ENCODE measurements around the gene HMGXB4.

The HMGXB4 gene

GRCh38 chr22:35310556-35311550, 53.6 kb downstream of the HMGXB4 start:
- DNase-seq (ENCODE audit: low read depth in 3 of 3) = no peak

- no peak for DNase-seq (ENCODE audit: low read depth in 3 of 3)
Measured at GRCh38 chr22:35311551-35311999, 54.3 kb downstream of the HMGXB4 start.

- no peak for DNase-seq (ENCODE audit: low read depth in 3 of 3)
Measured at GRCh38 chr22:35312198-35313059, 55.1 kb downstream of the HMGXB4 start.

- no peak for DNase-seq (ENCODE audit: low read depth in 3 of 3)
Measured at GRCh38 chr22:35313311-35314121, 56.2 kb downstream of the HMGXB4 start.

- no peak for DNase-seq (ENCODE audit: low read depth in 3 of 3)
Measured at GRCh38 chr22:35314161-35314942, 57.1 kb downstream of the HMGXB4 start.

GRCh38 chr22:35315141-35315854, 58.0 kb downstream of the HMGXB4 start:
- no peak for DNase-seq (ENCODE audit: low read depth in 3 of 3)

GRCh38 chr22:35315855-35316745, 58.8 kb downstream of the HMGXB4 start:
- DNase-seq (ENCODE audit: low read depth in 3 of 3) = no peak

- DNase-seq (ENCODE audit: low read depth in 3 of 3) = no peak
Measured at GRCh38 chr22:35316751-35317150, 59.5 kb downstream of the HMGXB4 start.

- no peak for DNase-seq (ENCODE audit: low read depth in 3 of 3)
Measured at GRCh38 chr22:35317680-35318290, 60.5 kb downstream of the HMGXB4 start.

- DNase-seq (ENCODE audit: low read depth in 3 of 3) = no peak
Measured at GRCh38 chr22:35318346-35319215, 61.3 kb downstream of the HMGXB4 start.

- DNase-seq (ENCODE audit: low read depth in 3 of 3) = no peak
Measured at GRCh38 chr22:35319244-35319985, 62.1 kb downstream of the HMGXB4 start.

GRCh38 chr22:35322126-35322525, 64.8 kb downstream of the HMGXB4 start:
- no peak for DNase-seq (ENCODE audit: low read depth in 3 of 3)

- no peak for DNase-seq (ENCODE audit: low read depth in 3 of 3)
Measured at GRCh38 chr22:35322893-35323292, 65.6 kb downstream of the HMGXB4 start.

GRCh38 chr22:35323305-35323704, 66.0 kb downstream of the HMGXB4 start:
- no peak for DNase-seq (ENCODE audit: low read depth in 3 of 3)

GRCh38 chr22:35324067-35324466, 66.8 kb downstream of the HMGXB4 start:
- DNase-seq (ENCODE audit: low read depth in 3 of 3) = no peak

- no peak for DNase-seq (ENCODE audit: low read depth in 3 of 3)
Measured at GRCh38 chr22:35324762-35325161, 67.5 kb downstream of the HMGXB4 start.

- no peak for DNase-seq (ENCODE audit: low read depth in 3 of 3)
Measured at GRCh38 chr22:35325209-35325608, 67.9 kb downstream of the HMGXB4 start.

Measured in stimulated activated CD4-positive, alpha-beta T cell treated with anti-CD3 and anti-CD28 coated beads, TNF-alpha, amount 100 ng/mL, for 4 hours (primary cell).